ENCODE data around the gene KTI12. TPM values are rescaled to one million over a fixed set of nuclear protein-coding genes. Genes with fewer than 3 reads are reported as not detected.

KTI12 gene
- total RNA-seq, 4 donors from 2014 or later = 7.4 to 10.3 (median 8.9) TPM

- H3K27ac ChIP-seq = no peak overlapping the region
- H3K9me3 ChIP-seq = no peaks in the 10 kb centered on the region
- ATAC-seq = no peak
- WGBS, 2 donors (ENCODE audit: low coverage in 1 of 2) = 71 to 82% methylated on average over 1 of the region's 1 CpG
- peaks cover 8 to 33% (median 12%) of the 10 kb centered on the region in 3 donors for H3K4me1 ChIP-seq
- H3K36me3 ChIP-seq = peaks cover 5 to 47% of the 10 kb centered on the region in 2 donors
- TF ChIP-seq POLR2A (IDR thresholded peaks at IDR 0.05) (no peak), EP300 (IDR thresholded peaks at IDR 0.05) (no peak), CTCF (IDR thresholded peaks at IDR 0.05) (no peak), POLR2AphosphoS5 (IDR thresholded peaks at IDR 0.05) (no peak)
- no peaks in the 10 kb centered on the region for H3K27me3 ChIP-seq
- H3K4me3 ChIP-seq = no peak overlapping the region
These were observed 5.3 kb downstream of the KTI12 start for GRCh38 chr1:52028328-52028727.

- no peaks in the 10 kb centered on the region for H3K9me3 ChIP-seq
- H3K27me3 ChIP-seq = no peaks in the 10 kb centered on the region
- peaks cover 0 to 15% (median under 1%) of the 10 kb centered on the region in 3 donors for H3K4me1 ChIP-seq
- WGBS, 2 donors (ENCODE audit: low coverage in 1 of 2) = 91 to 92% methylated on average over 2 of the region's 2 CpGs
- ATAC-seq = no peak
- no peak overlapping the region for H3K27ac ChIP-seq
- H3K36me3 ChIP-seq = peaks cover 8 to 67% of the 10 kb centered on the region in 2 donors
- H3K4me3 ChIP-seq = no peak overlapping the region
- no peak for TF ChIP-seq POLR2A (IDR thresholded peaks at IDR 0.05)
- no peak for TF ChIP-seq POLR2AphosphoS5 (IDR thresholded peaks at IDR 0.05)
- TF ChIP-seq CTCF (IDR thresholded peaks at IDR 0.05) = no peak
- no peak for TF ChIP-seq EP300 (IDR thresholded peaks at IDR 0.05)
These were observed 7.3 kb downstream of the KTI12 start for GRCh38 chr1:52026278-52026677.

- 45 to 75% methylated on average over 1 to 2 of the region's 2 CpGs for WGBS, 2 donors (ENCODE audit: low coverage in 1 of 2)
- no peak for ATAC-seq
- TF ChIP-seq CTCF (IDR thresholded peaks at IDR 0.05) = no peak
- Histone ChIP-seq H3K4me1 (no peaks in the 10 kb centered on the region), H3K27ac (no peak overlapping the region), H3K9me3 (no peaks in the 10 kb centered on the region), H3K36me3 (peaks cover 8 to 77% of the 10 kb centered on the region in 2 donors), H3K27me3 (no peaks in the 10 kb centered on the region), H3K4me3 (no peak overlapping the region)
These were observed 11.5 kb downstream of the KTI12 start for GRCh38 chr1:52022133-52022532.

GRCh38 chr1:52008071-52008809 is 25.4 kb downstream of the KTI12 start:
- Histone ChIP-seq H3K27me3 (peaks cover 22% of the 10 kb centered on the region), H3K4me1 (peaks cover 0 to 5% (median 0%) of the 10 kb centered on the region in 3 donors), H3K9me3 (no peaks in the 10 kb centered on the region), H3K4me3 (no peak overlapping the region), H3K36me3 (no peaks in the 10 kb centered on the region), H3K27ac (no peak overlapping the region)
- 83 to 87% methylated on average over 4 to 7 of the region's 7 CpGs for WGBS, 2 donors (ENCODE audit: low coverage in 1 of 2)
- no peak for ATAC-seq
- no peak for TF ChIP-seq CTCF (IDR thresholded peaks at IDR 0.05)
- no peak for TF ChIP-seq POLR2AphosphoS5 (IDR thresholded peaks at IDR 0.05)
- TF ChIP-seq EP300 (IDR thresholded peaks at IDR 0.05) = no peak
- no peak for TF ChIP-seq POLR2A (IDR thresholded peaks at IDR 0.05)
